DND-41 (cell line): ENCODE data around the gene NAP1L4.

Experiments
- ATAC-seq: fragments of 200-7000 bp; cut with Tn5 transposase; 3 replicates; pipeline ENCODE4 v1.9.1; 2021; ENCODE audit warnings: low read depth; ENCODE audit not compliant: insufficient read depth
- DNase-seq: peaks from one replicate; pipeline ENCODE4 v3.0.0-alpha.2; 2020
- H2AFZ ChIP-seq: 2 replicates; pipeline ENCODE4 v1.6.0; 2012; ENCODE audit warnings: low read depth, low read length
- H3K27ac ChIP-seq: 2 replicates; pipeline ENCODE4 v1.5.1; 2012; ENCODE audit warnings: low read length, inconsistent platforms
- H3K27me3 ChIP-seq: fragments of 200-600 bp; sonication (generic); 2 replicates; pipeline ENCODE4 v1.6.0; 2012; ENCODE audit warnings: low read length, mild to moderate bottlenecking, inconsistent platforms; ENCODE audit not compliant: insufficient read depth, poor library complexity
- H3K36me3 ChIP-seq: 2 replicates; pipeline ENCODE4 v1.5.1; 2012; ENCODE audit warnings: low read length, inconsistent platforms; ENCODE audit not compliant: insufficient read depth
- H3K4me1 ChIP-seq: 2 replicates; pipeline ENCODE4 v1.5.1; 2012; ENCODE audit warnings: mild to moderate bottlenecking, low read length; ENCODE audit not compliant: insufficient read depth
- H3K4me2 ChIP-seq: 2 replicates; pipeline ENCODE4 v1.6.0; 2012; ENCODE audit warnings: mild to moderate bottlenecking, moderate library complexity, low read length, inconsistent platforms; ENCODE audit not compliant: insufficient read depth
- H3K4me3 ChIP-seq, 2 experiments: fragments of 200-600 bp in 1 of 2; shearing (Covaris generic) in 1 of 2; 2 replicates each; pipeline ENCODE4 v1.5.1; 2012 to 2016; ENCODE audit warnings: inconsistent platforms in 2 of 2, low read length in 2 of 2, mild to moderate bottlenecking in 2 of 2, low read depth in 1 of 2, moderate library complexity in 1 of 2
- H3K79me2 ChIP-seq: 2 replicates; pipeline ENCODE4 v1.6.0; 2012; ENCODE audit warnings: low read length, inconsistent platforms; ENCODE audit not compliant: insufficient read depth
- H3K9ac ChIP-seq: 2 replicates; pipeline ENCODE4 v1.6.0; 2012; ENCODE audit warnings: low read depth, mild to moderate bottlenecking, inconsistent platforms, low read length, moderate library complexity
- H3K9me3 ChIP-seq: 2 replicates; pipeline ENCODE4 v1.5.1; 2012; ENCODE audit warnings: low read length, moderate library complexity, mild to moderate bottlenecking, inconsistent platforms; ENCODE audit not compliant: insufficient read depth, severe bottlenecking
- H4K20me1 ChIP-seq: 2 replicates; pipeline ENCODE4 v1.6.0; 2012; ENCODE audit warnings: low read length; ENCODE audit not compliant: insufficient read depth
- CTCF ChIP-seq: IDR thresholded peaks from 2 replicates; pipeline ENCODE4 v1.5.1; 2012; ENCODE audit warnings: borderline replicate concordance, low read length, moderate library complexity, mild to moderate bottlenecking; ENCODE audit not compliant: poor library complexity, severe bottlenecking; ENCODE audit errors: extremely low read depth
- EZH2 ChIP-seq: IDR thresholded peaks from 3 replicates; pipeline ENCODE4 v1.6.1; 2012; ENCODE audit warnings: borderline replicate concordance, low read depth, mild to moderate bottlenecking, moderate library complexity, low read length, inconsistent platforms; ENCODE audit not compliant: severe bottlenecking

Gene NAP1L4

GRCh38 chr11:2995893-2996554 is 3.9 kb upstream of the NAP1L4 start:
- Histone ChIP-seq H3K4me1 (peaks cover 10% of the 10 kb centered on the region), H3K27ac (no peak overlapping the region), H4K20me1 (peaks cover 1% of the 10 kb centered on the region; the same call in 1 of the 2 replicates), H3K9me3 (no peaks in the 10 kb centered on the region), H3K27me3 (no peaks in the 10 kb centered on the region), H3K4me3 (no peak overlapping the region), H3K9ac (no peak overlapping the region), H3K4me2 (no peak overlapping the region), H3K79me2 (peaks cover 18% of the 10 kb centered on the region), H3K36me3 (peaks cover 12% of the 10 kb centered on the region), H2AFZ (no peak overlapping the region)
- no peak for DNase-seq
- TF ChIP-seq CTCF: no peak
- no peak for TF ChIP-seq EZH2
- no peak for ATAC-seq

- TF ChIP-seq EZH2: no peak
- TF ChIP-seq CTCF: no peak
- no peak for DNase-seq
- no peak overlapping the region for H3K9ac ChIP-seq
Measured at GRCh38 chr11:2995031-2995561, 3.0 kb upstream of the NAP1L4 start.

GRCh38 chr11:2994336-2994730 is 2.2 kb upstream of the NAP1L4 start:
- H3K27me3 ChIP-seq: no peaks in the 10 kb centered on the region
- H3K36me3 ChIP-seq: no peaks in the 10 kb centered on the region; the same call in 1 of the 2 replicates
- peaks cover 16% of the 10 kb centered on the region; the same call in 1 of the 2 replicates for H4K20me1 ChIP-seq
- peaks cover 24% of the 10 kb centered on the region for H3K4me1 ChIP-seq
- H3K9me3 ChIP-seq: no peaks in the 10 kb centered on the region
- no peak overlapping the region for H3K27ac ChIP-seq
- peaks cover 35% of the 10 kb centered on the region for H3K79me2 ChIP-seq
- H3K9ac ChIP-seq: no peak overlapping the region
- no peak overlapping the region for H3K4me2 ChIP-seq
- no peak overlapping the region for H2AFZ ChIP-seq
- DNase-seq (no peak), ATAC-seq (no peak)
- H3K4me3 ChIP-seq: no peak overlapping the region
- no peak for TF ChIP-seq EZH2
- TF ChIP-seq CTCF: no peak

More at GRCh38 chr11:2995031-2995561, 3.0 kb upstream of the NAP1L4 start:
- no peak overlapping the region for H2AFZ ChIP-seq
- no peak overlapping the region for H3K4me3 ChIP-seq
- peaks cover 27% of the 10 kb centered on the region for H3K79me2 ChIP-seq
- no peaks in the 10 kb centered on the region for H3K27me3 ChIP-seq
- H3K4me2 ChIP-seq: no peak overlapping the region
- H3K27ac ChIP-seq: no peak overlapping the region
- no peak for ATAC-seq
- H3K9me3 ChIP-seq: no peaks in the 10 kb centered on the region
- peaks cover 17% of the 10 kb centered on the region for H3K4me1 ChIP-seq
- H4K20me1 ChIP-seq: peaks cover 9% of the 10 kb centered on the region; the same call in 1 of the 2 replicates
- H3K36me3 ChIP-seq: peaks cover 2% of the 10 kb centered on the region
